Measurements from ENCODE around the gene CABLES2.
"Not testable (repeated sequence)": the region's sequence is repeated elsewhere in the genome, so short reads cannot be mapped to it uniquely, and the experiment has no call there.

Gene CABLES2

GRCh38 chr20:62428396-62429295, 21.6 kb upstream of the CABLES2 start:
- no peak for TF ChIP-seq CTCF (IDR thresholded peaks at IDR 0.05; ENCODE audit: low read depth, low read length)
- DNase-seq (ENCODE audit: low read depth in 2 of 2), result no peak
- no peak overlapping the region for H3K4me3 ChIP-seq (replicated peaks in 1 of 2; ENCODE audit: low read depth in 2 of 2, low read length in 2 of 2)

- no peak for TF ChIP-seq CTCF (IDR thresholded peaks at IDR 0.05; ENCODE audit: low read depth, low read length)
- DNase-seq (ENCODE audit: low read depth in 2 of 2), result no peak
- no peak overlapping the region for H3K4me3 ChIP-seq (replicated peaks in 1 of 2; ENCODE audit: low read depth in 2 of 2, low read length in 2 of 2)
Measured at GRCh38 chr20:62428002-62428372, 20.9 kb upstream of the CABLES2 start.

GRCh38 chr20:62427172-62428001, 20.3 kb upstream of the CABLES2 start, which contains the start of gene RBBP8NL:
RBBP8NL (minus strand) TSS chr20:62427539; CDS start chr20:62419647, 7,892 bp downstream.
- no peak for DNase-seq (ENCODE audit: low read depth in 2 of 2)
- H3K4me3 ChIP-seq (replicated peaks in 1 of 2; ENCODE audit: low read depth in 2 of 2, low read length in 2 of 2), result no peak within 1 kb of the TSS
- no peak for TF ChIP-seq CTCF (IDR thresholded peaks at IDR 0.05; ENCODE audit: low read depth, low read length)

GRCh38 chr20:62426699-62427131, 19.6 kb upstream of the CABLES2 start:
- no peak overlapping the region for H3K4me3 ChIP-seq (replicated peaks in 1 of 2; ENCODE audit: low read depth in 2 of 2, low read length in 2 of 2)
- no peak for TF ChIP-seq CTCF (IDR thresholded peaks at IDR 0.05; ENCODE audit: low read depth, low read length)
- DNase-seq (ENCODE audit: low read depth in 2 of 2), result no peak

GRCh38 chr20:62426059-62426348, 18.9 kb upstream of the CABLES2 start:
- not testable (repeated sequence) for DNase-seq (ENCODE audit: low read depth in 2 of 2); H3K4me3 ChIP-seq (replicated peaks in 1 of 2; ENCODE audit: low read depth in 2 of 2, low read length in 2 of 2)

- H3K4me3 ChIP-seq (replicated peaks in 1 of 2; ENCODE audit: low read depth in 2 of 2, low read length in 2 of 2), result no peak overlapping the region
- TF ChIP-seq CTCF (IDR thresholded peaks at IDR 0.05; ENCODE audit: low read depth, low read length), result no peak
Measured at GRCh38 chr20:62425281-62426058, 18.4 kb upstream of the CABLES2 start.

More at GRCh38 chr20:62425281-62426058, 18.4 kb upstream of the CABLES2 start:
- DNase-seq (ENCODE audit: low read depth in 2 of 2), result no peak
